PC-9 (cell line): ENCODE results near the gene ALDH4A1. TPM values are rescaled to one million over a fixed set of nuclear protein-coding genes. Genes with fewer than 3 reads are reported as not detected.
"Not testable (repeated sequence)": the region's sequence is repeated elsewhere in the genome, so short reads cannot be mapped to it uniquely, and the experiment has no call there.

Experiments
- BruUV-seq: library from RNA; stranded (reverse); fragments of 400-500 nt; replicated peaks from 2 replicates; lab custom pipeline; 2021; lab: Mats Ljungman, UMichigan
- CTCF ChIA-PET: fragments of 300-600 bp; sonication (Branson Sonifier 250); formaldehyde crosslinking; loops from one replicate; lab custom pipeline; 2022; ENCODE audit warnings: antibody characterized with exemption; lab: Charles Lee
- POLR2A ChIA-PET: fragments of 300-600 bp; sonication (Branson Sonifier 250); formaldehyde crosslinking; loops from one replicate; lab custom pipeline; 2022; ENCODE audit warnings: antibody characterized with exemption; ENCODE audit not compliant: unreplicated experiment; lab: Charles Lee
- DNase-seq, 2 experiments: peaks; one replicate each; pipeline versions ENCODE4 v3.0.0 to v3.0.0-alpha.2; 2015 to 2022; ENCODE audit warnings: mixed read lengths in 1 of 2
- H2AFZ ChIP-seq: fragments of 200-600 bp; sonication (generic); 2 replicates; pipeline ENCODE4 v1.8.1; 2017; ENCODE audit warnings: antibody characterized with exemption
- H3F3A ChIP-seq: fragments of 200-600 bp; sonication (generic); 2 replicates; pipeline ENCODE4 v1.8.1; 2017; ENCODE audit warnings: antibody characterized with exemption, mild to moderate bottlenecking, low read depth; ENCODE audit not compliant: insufficient read depth
- H3K27ac ChIP-seq: fragments of 200-600 bp; sonication (generic); 2 replicates; pipeline ENCODE4 v1.6.1; 2016; ENCODE audit warnings: mixed run types
- H3K27me3 ChIP-seq: fragments of 200-600 bp; sonication (generic); 2 replicates; pipeline ENCODE4 v1.6.1; 2016; ENCODE audit warnings: low read depth, mixed run types; ENCODE audit not compliant: insufficient read depth
- H3K36me3 ChIP-seq: fragments of 200-600 bp; sonication (generic); 2 replicates; pipeline ENCODE4 v1.6.1; 2016; ENCODE audit warnings: low read depth, mixed run types
- H3K4me1 ChIP-seq: fragments of 200-600 bp; sonication (generic); replicated peaks from 2 replicates; pipeline ENCODE4 v1.6.1; 2016; ENCODE audit warnings: mixed run types; ENCODE audit not compliant: insufficient read depth
- H3K4me2 ChIP-seq: fragments of 200-600 bp; sonication (generic); 2 replicates; pipeline ENCODE4 v1.6.1; 2017; ENCODE audit warnings: mixed run types
- H3K4me3 ChIP-seq: fragments of 200-600 bp; sonication (generic); 2 replicates; pipeline ENCODE4 v1.6.1; 2016; ENCODE audit warnings: mixed run types
- H3K79me2 ChIP-seq: fragments of 200-600 bp; sonication (generic); 2 replicates; pipeline ENCODE4 v1.6.1; 2017; ENCODE audit warnings: low read depth, mixed run types
- H3K9me2 ChIP-seq: fragments of 200-600 bp; sonication (generic); 2 replicates; pipeline ENCODE4 v1.8.1; 2017; ENCODE audit warnings: mild to moderate bottlenecking; ENCODE audit not compliant: insufficient read depth
- H3K9me3 ChIP-seq: fragments of 200-600 bp; sonication (generic); 2 replicates; pipeline ENCODE4 v1.8.1; 2016; ENCODE audit warnings: low read depth; ENCODE audit not compliant: insufficient read depth
- H4K20me1 ChIP-seq: fragments of 200-600 bp; sonication (generic); 2 replicates; pipeline ENCODE4 v1.8.1; 2017; ENCODE audit not compliant: insufficient read depth
- EZH2 ChIP-seq: fragments of 200-600 bp; sonication (generic); IDR thresholded peaks from 2 replicates; pipeline ENCODE4 v1.8.0; 2017; ENCODE audit warnings: antibody characterized with exemption, low read depth
- intact Hi-C: fragments of 100-400 bp; cut with micrococcal nuclease; formaldehyde crosslinking; loops from one replicate; pipeline ENCODE4 v1.10.0; 2022; ENCODE audit not compliant: unreplicated experiment
- total RNA-seq: library from RNA; stranded (reverse); gene quantifications from 2 replicates; pipeline ENCODE4 v1.2.3, GENCODE V29; 2021
- TF ChIP-seq, protein P1 (sequence below): fragments of 200-600 bp; sonication (generic); conservative IDR thresholded peaks from 2 replicates; pipeline ENCODE4 v1.6.1; 2017; ENCODE audit warnings: mixed run types, antibody characterized with exemption, mild to moderate bottlenecking, moderate library complexity

ALDH4A1 gene
- total RNA-seq, 1 experiment from 2014 or later: 15.0 TPM

DNA sequence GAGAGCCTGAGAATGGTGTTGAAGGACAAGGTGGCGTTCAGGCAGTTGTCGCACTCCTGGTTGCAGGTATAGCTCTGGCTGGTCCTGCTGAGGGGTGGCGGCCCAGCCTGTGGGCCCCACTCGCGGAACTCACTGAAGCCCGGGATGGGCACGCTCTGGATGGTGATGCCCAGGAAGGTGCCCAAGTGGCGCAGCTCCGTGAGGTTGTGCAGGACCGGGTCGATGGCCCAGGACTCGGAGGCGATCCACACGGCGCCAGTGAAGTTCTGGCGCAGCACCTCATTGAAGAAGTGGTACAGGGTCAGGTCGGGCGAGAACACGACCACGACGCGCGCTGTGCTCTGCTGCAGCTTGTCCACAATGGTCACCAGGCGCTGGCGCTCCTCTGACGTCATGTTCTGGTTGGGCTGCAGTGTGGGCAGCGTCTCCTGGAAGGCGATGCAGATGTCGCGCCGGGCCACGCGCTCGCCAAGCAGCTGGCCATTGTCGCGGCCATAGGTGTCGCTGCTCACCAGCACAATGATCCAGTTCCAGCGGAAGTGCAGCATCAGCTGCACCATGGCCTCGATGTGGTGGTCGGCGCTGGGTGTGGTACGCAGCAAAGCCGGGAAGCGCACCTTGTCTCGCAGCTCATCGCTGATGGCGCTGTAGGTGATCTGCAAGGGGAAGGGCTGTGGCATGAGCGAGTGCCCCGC is 47.9 kb downstream of the ALDH4A1 start:
- CTCF ChIA-PET: no interaction called here
- Histone ChIP-seq H3K4me3 (no peak overlapping the region), H3K27ac (no peak overlapping the region), H3K79me2 (no peaks in the 10 kb centered on the region), H4K20me1 (no peaks in the 10 kb centered on the region), H3K4me2 (no peak overlapping the region), H3K27me3 (peaks cover 39% of the 10 kb centered on the region), H3F3A (no peaks in the 10 kb centered on the region), H3K9me3 (no peaks in the 10 kb centered on the region), H3K36me3 (no peaks in the 10 kb centered on the region), H2AFZ (no peak overlapping the region), H3K9me2 (no peaks in the 10 kb centered on the region), H3K4me1 (no peaks in the 10 kb centered on the region)
- intact Hi-C loops: no loop called here
- TF ChIP-seq, protein P1, sequence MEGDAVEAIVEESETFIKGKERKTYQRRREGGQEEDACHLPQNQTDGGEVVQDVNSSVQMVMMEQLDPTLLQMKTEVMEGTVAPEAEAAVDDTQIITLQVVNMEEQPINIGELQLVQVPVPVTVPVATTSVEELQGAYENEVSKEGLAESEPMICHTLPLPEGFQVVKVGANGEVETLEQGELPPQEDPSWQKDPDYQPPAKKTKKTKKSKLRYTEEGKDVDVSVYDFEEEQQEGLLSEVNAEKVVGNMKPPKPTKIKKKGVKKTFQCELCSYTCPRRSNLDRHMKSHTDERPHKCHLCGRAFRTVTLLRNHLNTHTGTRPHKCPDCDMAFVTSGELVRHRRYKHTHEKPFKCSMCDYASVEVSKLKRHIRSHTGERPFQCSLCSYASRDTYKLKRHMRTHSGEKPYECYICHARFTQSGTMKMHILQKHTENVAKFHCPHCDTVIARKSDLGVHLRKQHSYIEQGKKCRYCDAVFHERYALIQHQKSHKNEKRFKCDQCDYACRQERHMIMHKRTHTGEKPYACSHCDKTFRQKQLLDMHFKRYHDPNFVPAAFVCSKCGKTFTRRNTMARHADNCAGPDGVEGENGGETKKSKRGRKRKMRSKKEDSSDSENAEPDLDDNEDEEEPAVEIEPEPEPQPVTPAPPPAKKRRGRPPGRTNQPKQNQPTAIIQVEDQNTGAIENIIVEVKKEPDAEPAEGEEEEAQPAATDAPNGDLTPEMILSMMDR: no peak
- no peak for TF ChIP-seq EZH2
- no peak for DNase-seq
- BruUV-seq: no TSS peak
- POLR2A ChIA-PET: no interaction called here

- no peak overlapping the region for H2AFZ ChIP-seq
- H3K9me2 ChIP-seq: no peaks in the 10 kb centered on the region
- ChIA-PET CTCF (no interaction called here), POLR2A (no interaction called here)
- H4K20me1 ChIP-seq: no peaks in the 10 kb centered on the region
- no peak for TF ChIP-seq EZH2
- TF ChIP-seq, protein P1: no peak
- H3K4me1 ChIP-seq: no peaks in the 10 kb centered on the region
- intact Hi-C loops: no loop called here
- no peaks in the 10 kb centered on the region for H3F3A ChIP-seq
- H3K4me3 ChIP-seq: no peak overlapping the region
- H3K27ac ChIP-seq: no peak overlapping the region
- DNase-seq: no peak
- H3K4me2 ChIP-seq: no peak overlapping the region
- peaks cover 54% of the 10 kb centered on the region for H3K27me3 ChIP-seq
- BruUV-seq: no TSS peak
- no peaks in the 10 kb centered on the region for H3K79me2 ChIP-seq
- no peaks in the 10 kb centered on the region for H3K36me3 ChIP-seq
- no peaks in the 10 kb centered on the region for H3K9me3 ChIP-seq
These were observed 49.9 kb downstream of the ALDH4A1 start for GRCh38 chr1:18852501-18852900.

GRCh38 chr1:18849261-18849711 is 53.1 kb downstream of the ALDH4A1 start:
- ChIA-PET POLR2A (no interaction called here), CTCF (no interaction called here)
- H3K27me3 ChIP-seq: peaks cover 51% of the 10 kb centered on the region
- no peaks in the 10 kb centered on the region for H3F3A ChIP-seq
- no peaks in the 10 kb centered on the region for H4K20me1 ChIP-seq
- H3K9me2 ChIP-seq: no peaks in the 10 kb centered on the region
- no peak overlapping the region for H3K4me3 ChIP-seq
- intact Hi-C loops: no loop called here
- H3K79me2 ChIP-seq: no peaks in the 10 kb centered on the region
- H3K4me2 ChIP-seq: no peak overlapping the region
- no peaks in the 10 kb centered on the region for H3K36me3 ChIP-seq
- no peaks in the 10 kb centered on the region for H3K4me1 ChIP-seq
- no peak for DNase-seq
- H3K9me3 ChIP-seq: no peaks in the 10 kb centered on the region
- H3K27ac ChIP-seq: no peak overlapping the region
- H2AFZ ChIP-seq: no peak overlapping the region
- no TSS peak for BruUV-seq
- TF ChIP-seq EZH2: no peak
- TF ChIP-seq, protein P1: no peak

- POLR2A ChIA-PET, BruUV-seq, CTCF ChIA-PET: not testable (repeated sequence)
These were observed 54.6 kb downstream of the ALDH4A1 start for GRCh38 chr1:18847723-18848122.

More at GRCh38 chr1:18847723-18848122, 54.6 kb downstream of the ALDH4A1 start:
- H3K4me1 ChIP-seq, H3K4me2 ChIP-seq, DNase-seq, H4K20me1 ChIP-seq, H3K27ac ChIP-seq, H2AFZ ChIP-seq, intact Hi-C loops, H3F3A ChIP-seq, H3K36me3 ChIP-seq, H3K79me2 ChIP-seq, H3K4me3 ChIP-seq, H3K9me3 ChIP-seq, H3K9me2 ChIP-seq: not testable (repeated sequence)
- H3K27me3 ChIP-seq: peaks cover 55% of the 10 kb centered on the region
